ENCODE measurements around the gene SYNPO2. TPM values are rescaled to one million over a fixed set of nuclear protein-coding genes. Genes with fewer than 3 reads are reported as not detected.
"Not testable (repeated sequence)": the region's sequence is repeated elsewhere in the genome, so short reads cannot be mapped to it uniquely, and the experiment has no call there.

SYNPO2 gene
- total RNA-seq, 1 donor from 2014 or later, result 0.42 TPM

- DNase-seq (ENCODE audit: low read depth), result no peak
- no peak overlapping the region for H3K4me3 ChIP-seq (ENCODE audit: low read depth, low read length)
- no peaks in the 10 kb centered on the region for H3K27me3 ChIP-seq (ENCODE audit: control insufficient read depth, insufficient read depth, low read length)
- H3K36me3 ChIP-seq (ENCODE audit: control insufficient read depth, insufficient read depth, low read length), result no peaks in the 10 kb centered on the region
- TF ChIP-seq, protein P1, sequence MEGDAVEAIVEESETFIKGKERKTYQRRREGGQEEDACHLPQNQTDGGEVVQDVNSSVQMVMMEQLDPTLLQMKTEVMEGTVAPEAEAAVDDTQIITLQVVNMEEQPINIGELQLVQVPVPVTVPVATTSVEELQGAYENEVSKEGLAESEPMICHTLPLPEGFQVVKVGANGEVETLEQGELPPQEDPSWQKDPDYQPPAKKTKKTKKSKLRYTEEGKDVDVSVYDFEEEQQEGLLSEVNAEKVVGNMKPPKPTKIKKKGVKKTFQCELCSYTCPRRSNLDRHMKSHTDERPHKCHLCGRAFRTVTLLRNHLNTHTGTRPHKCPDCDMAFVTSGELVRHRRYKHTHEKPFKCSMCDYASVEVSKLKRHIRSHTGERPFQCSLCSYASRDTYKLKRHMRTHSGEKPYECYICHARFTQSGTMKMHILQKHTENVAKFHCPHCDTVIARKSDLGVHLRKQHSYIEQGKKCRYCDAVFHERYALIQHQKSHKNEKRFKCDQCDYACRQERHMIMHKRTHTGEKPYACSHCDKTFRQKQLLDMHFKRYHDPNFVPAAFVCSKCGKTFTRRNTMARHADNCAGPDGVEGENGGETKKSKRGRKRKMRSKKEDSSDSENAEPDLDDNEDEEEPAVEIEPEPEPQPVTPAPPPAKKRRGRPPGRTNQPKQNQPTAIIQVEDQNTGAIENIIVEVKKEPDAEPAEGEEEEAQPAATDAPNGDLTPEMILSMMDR (IDR thresholded peaks at IDR 0.05; ENCODE audit: insufficient read depth, low read length, poor library complexity, severe bottlenecking), result no peak
Observed at GRCh38 chr4:119011607-119011988, 122.9 kb downstream of the SYNPO2 start.

DNA sequence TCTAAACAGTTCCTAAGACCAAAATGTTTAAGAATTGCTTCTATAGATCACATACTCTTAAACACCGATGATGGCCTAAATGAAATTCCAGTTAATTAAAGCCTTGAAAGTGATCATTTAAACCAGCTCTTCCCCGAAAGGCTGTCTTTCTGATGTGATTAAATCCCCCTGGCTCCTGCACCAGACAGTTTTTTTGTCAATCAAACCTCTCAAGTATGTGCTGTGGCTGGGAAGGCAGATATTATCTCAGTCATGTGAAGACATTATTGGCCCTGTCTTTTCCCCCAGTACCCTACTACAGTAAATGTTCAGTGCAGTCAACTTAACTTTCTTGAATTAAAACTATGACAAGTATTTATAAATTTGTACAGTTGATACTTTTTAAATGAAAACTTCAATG is 126.0 kb downstream of the SYNPO2 start:
- TF ChIP-seq, protein P1 (IDR thresholded peaks at IDR 0.05; ENCODE audit: insufficient read depth, low read length, poor library complexity, severe bottlenecking), result no peak
- H3K4me3 ChIP-seq (ENCODE audit: low read depth, low read length), result no peak overlapping the region
- no peak for DNase-seq (ENCODE audit: low read depth)
- H3K36me3 ChIP-seq (ENCODE audit: control insufficient read depth, insufficient read depth, low read length), result no peaks in the 10 kb centered on the region
- H3K27me3 ChIP-seq (ENCODE audit: control insufficient read depth, insufficient read depth, low read length), result no peaks in the 10 kb centered on the region

GRCh38 chr4:119016636-119017035 is 128.0 kb downstream of the SYNPO2 start:
- H3K36me3 ChIP-seq (ENCODE audit: control insufficient read depth, insufficient read depth, low read length), result no peaks in the 10 kb centered on the region
- TF ChIP-seq, protein P1 (IDR thresholded peaks at IDR 0.05; ENCODE audit: insufficient read depth, low read length, poor library complexity, severe bottlenecking), result no peak
- no peak for DNase-seq (ENCODE audit: low read depth)
- H3K27me3 ChIP-seq (ENCODE audit: control insufficient read depth, insufficient read depth, low read length), result no peaks in the 10 kb centered on the region
- no peak overlapping the region for H3K4me3 ChIP-seq (ENCODE audit: low read depth, low read length)

DNA sequence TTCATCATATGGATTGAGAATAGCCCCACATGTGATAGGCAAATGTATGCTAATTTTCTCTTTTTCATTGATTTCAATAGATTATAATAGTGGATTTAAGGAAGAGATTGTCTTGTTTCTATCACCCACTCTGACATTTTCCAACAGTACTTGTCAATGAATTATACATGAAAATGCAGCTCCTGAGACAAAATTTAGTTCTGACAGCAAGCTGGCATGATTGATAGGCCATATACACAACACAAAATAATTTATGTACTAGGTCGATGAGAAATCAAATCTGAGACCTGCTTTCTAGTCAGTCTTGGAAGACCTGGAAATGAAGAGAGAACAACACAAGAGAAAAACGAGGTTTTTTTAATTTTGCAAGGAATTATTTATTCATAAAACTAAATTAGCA is 129.0 kb downstream of the SYNPO2 start:
- no peak for DNase-seq (ENCODE audit: low read depth)
- TF ChIP-seq, protein P1 (IDR thresholded peaks at IDR 0.05; ENCODE audit: insufficient read depth, low read length, poor library complexity, severe bottlenecking), result no peak
- H3K27me3 ChIP-seq (ENCODE audit: control insufficient read depth, insufficient read depth, low read length), result no peaks in the 10 kb centered on the region

GRCh38 chr4:119020158-119020557 is 131.5 kb downstream of the SYNPO2 start:
- Histone ChIP-seq H3K4me3 (ENCODE audit: low read depth, low read length) (no peak overlapping the region), H3K27me3 (ENCODE audit: control insufficient read depth, insufficient read depth, low read length) (no peaks in the 10 kb centered on the region), H3K36me3 (ENCODE audit: control insufficient read depth, insufficient read depth, low read length) (no peaks in the 10 kb centered on the region)
- DNase-seq (ENCODE audit: low read depth), result no peak
- TF ChIP-seq, protein P1 (IDR thresholded peaks at IDR 0.05; ENCODE audit: insufficient read depth, low read length, poor library complexity, severe bottlenecking), result no peak

More for the DNA sequence above, 129.0 kb downstream of the SYNPO2 start:
- H3K4me3 ChIP-seq (ENCODE audit: low read depth, low read length), result no peak overlapping the region
- no peaks in the 10 kb centered on the region for H3K36me3 ChIP-seq (ENCODE audit: control insufficient read depth, insufficient read depth, low read length)

GRCh38 chr4:119022520-119022919 is 133.9 kb downstream of the SYNPO2 start:
- H3K4me3 ChIP-seq (ENCODE audit: low read depth, low read length); H3K36me3 ChIP-seq (ENCODE audit: control insufficient read depth, insufficient read depth, low read length); H3K27me3 ChIP-seq (ENCODE audit: control insufficient read depth, insufficient read depth, low read length); DNase-seq (ENCODE audit: low read depth): not testable (repeated sequence)
